Measurements from ENCODE around the gene DNER. TPM values are rescaled to one million over a fixed set of nuclear protein-coding genes. Genes with fewer than 3 reads are reported as not detected.

DNER gene
- total and polyA plus RNA-seq, 2 of the 13 experiments (the other 11 are each of a cell fraction or from before 2014, with no cell fraction given) = not detected

DNA sequence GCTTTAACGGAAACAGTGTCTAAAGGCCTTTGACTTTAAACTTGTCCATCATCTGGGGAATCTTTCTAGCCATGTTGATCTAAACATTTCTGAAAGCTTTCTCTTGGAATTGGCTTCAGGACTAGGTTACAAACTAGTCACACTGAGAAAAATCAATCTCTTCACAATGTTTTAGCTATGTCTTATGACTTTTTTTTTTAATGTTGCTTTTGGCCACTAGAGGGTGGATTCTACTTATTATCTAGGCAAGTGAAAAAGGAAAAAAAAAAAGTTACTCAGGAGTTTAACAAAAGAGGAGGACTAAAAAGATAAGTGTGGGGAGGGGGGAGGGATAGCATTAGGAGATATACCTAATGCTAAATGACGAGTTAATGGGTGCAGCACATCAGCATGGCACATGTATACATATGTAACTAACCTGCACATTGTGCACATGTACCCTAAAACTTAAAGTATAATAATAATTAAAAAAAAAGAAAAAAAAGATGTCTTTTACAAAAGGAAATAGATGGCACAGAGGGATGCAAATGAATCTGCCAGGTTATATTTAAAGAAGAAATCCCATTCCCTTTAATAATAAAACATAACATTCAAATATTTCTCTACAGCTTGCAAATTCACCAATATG is 282.9 kb downstream of the DNER start:
- Histone ChIP-seq H3K4me2 (ENCODE audit: low read depth, low read length) (no peak overlapping the region), H4K20me1 (ENCODE audit: insufficient read depth, low read length) (no peaks in the 10 kb centered on the region), H3K27me3 (ENCODE audit: control insufficient read depth in 1 of 2, insufficient read depth in 2 of 2, low read length in 2 of 2) (0 out of 5 replicates have a peak, but pooled peaks cover 0 to 2% of the 10 kb centered on the region in 2 experiments), H3K9ac (ENCODE audit: insufficient read depth, low read depth, low read length) (no peak overlapping the region), H3K9me3 (ENCODE audit: low read length) (no peaks in the 10 kb centered on the region), H2AFZ (ENCODE audit: low read length) (no peak overlapping the region), H3K27ac (ENCODE audit: extremely low read length, insufficient read depth, low read length) (no peak overlapping the region), H3K36me3 (replicated peaks in 1 of 2; ENCODE audit: control insufficient read depth in 1 of 2, insufficient read depth in 2 of 2, low read length in 2 of 2) (no peaks in the 10 kb centered on the region), H3K4me3 (replicated peaks in 1 of 3; ENCODE audit: insufficient read depth in 1 of 3, low read depth in 2 of 3, low read length in 3 of 3) (no peak overlapping the region), H3K4me1 (ENCODE audit: insufficient read depth, low read length) (no peaks in the 10 kb centered on the region), H3K79me2 (ENCODE audit: insufficient read depth, low read length) (no peaks in the 10 kb centered on the region)
- TF ChIP-seq ZNF333 (CRISPR knock-in tag; IDR thresholded peaks at IDR 0.05; ENCODE audit: borderline replicate concordance) (no peak), ZKSCAN5 (CRISPR knock-in tag; IDR thresholded peaks at IDR 0.05) (no peak), BHLHE40 (IDR thresholded peaks at IDR 0.05; ENCODE audit: low read length) (no peak), SMC3 (IDR thresholded peaks at IDR 0.05; ENCODE audit: low read length) (peak; percentile 30; the same call in 1 of the 2 replicates), HCFC1 (IDR thresholded peaks at IDR 0.05; ENCODE audit: low read depth, low read length) (no peak), SIN3A (IDR thresholded peaks at IDR 0.05; ENCODE audit: borderline replicate concordance, low read depth, low read length) (no peak), GZF1 (CRISPR knock-in tag; IDR thresholded peaks at IDR 0.05) (no peak), HNRNPK (IDR thresholded peaks at IDR 0.05; ENCODE audit: low read depth, low read length, poor library complexity, severe bottlenecking) (peak; percentile 29), ARNT (IDR thresholded peaks at IDR 0.05) (no peak), STAG1 (CRISPR knock-in tag; IDR thresholded peaks at IDR 0.05) (peak; percentile 32)
- TF ChIP-seq, protein P1, sequence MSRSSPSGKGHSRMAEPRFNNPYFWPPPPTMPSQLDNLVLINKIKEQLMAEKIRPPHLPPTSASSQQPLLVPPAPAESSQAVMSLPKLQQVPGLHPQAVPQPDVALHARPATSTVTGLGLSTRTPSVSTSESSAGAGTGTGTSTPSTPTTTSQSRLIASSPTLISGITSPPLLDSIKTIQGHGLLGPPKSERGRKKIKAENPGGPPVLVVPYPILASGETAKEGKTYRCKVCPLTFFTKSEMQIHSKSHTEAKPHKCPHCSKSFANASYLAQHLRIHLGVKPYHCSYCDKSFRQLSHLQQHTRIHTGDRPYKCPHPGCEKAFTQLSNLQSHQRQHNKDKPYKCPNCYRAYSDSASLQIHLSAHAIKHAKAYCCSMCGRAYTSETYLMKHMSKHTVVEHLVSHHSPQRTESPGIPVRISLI (CRISPR knock-in tag; IDR thresholded peaks at IDR 0.05; ENCODE audit: borderline replicate concordance) = peak; percentile 80
- TF ChIP-seq, protein P2, sequence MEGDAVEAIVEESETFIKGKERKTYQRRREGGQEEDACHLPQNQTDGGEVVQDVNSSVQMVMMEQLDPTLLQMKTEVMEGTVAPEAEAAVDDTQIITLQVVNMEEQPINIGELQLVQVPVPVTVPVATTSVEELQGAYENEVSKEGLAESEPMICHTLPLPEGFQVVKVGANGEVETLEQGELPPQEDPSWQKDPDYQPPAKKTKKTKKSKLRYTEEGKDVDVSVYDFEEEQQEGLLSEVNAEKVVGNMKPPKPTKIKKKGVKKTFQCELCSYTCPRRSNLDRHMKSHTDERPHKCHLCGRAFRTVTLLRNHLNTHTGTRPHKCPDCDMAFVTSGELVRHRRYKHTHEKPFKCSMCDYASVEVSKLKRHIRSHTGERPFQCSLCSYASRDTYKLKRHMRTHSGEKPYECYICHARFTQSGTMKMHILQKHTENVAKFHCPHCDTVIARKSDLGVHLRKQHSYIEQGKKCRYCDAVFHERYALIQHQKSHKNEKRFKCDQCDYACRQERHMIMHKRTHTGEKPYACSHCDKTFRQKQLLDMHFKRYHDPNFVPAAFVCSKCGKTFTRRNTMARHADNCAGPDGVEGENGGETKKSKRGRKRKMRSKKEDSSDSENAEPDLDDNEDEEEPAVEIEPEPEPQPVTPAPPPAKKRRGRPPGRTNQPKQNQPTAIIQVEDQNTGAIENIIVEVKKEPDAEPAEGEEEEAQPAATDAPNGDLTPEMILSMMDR (CRISPR knock-in tag; IDR thresholded peaks at IDR 0.05) = 0 out of 2 replicates have a peak, but pooled peaks have one; percentile 18
- TF ChIP-seq, protein P3, sequence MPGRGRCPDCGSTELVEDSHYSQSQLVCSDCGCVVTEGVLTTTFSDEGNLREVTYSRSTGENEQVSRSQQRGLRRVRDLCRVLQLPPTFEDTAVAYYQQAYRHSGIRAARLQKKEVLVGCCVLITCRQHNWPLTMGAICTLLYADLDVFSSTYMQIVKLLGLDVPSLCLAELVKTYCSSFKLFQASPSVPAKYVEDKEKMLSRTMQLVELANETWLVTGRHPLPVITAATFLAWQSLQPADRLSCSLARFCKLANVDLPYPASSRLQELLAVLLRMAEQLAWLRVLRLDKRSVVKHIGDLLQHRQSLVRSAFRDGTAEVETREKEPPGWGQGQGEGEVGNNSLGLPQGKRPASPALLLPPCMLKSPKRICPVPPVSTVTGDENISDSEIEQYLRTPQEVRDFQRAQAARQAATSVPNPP (CRISPR knock-in tag; IDR thresholded peaks at IDR 0.05) = no peak
- TF ChIP-seq, protein P4, sequence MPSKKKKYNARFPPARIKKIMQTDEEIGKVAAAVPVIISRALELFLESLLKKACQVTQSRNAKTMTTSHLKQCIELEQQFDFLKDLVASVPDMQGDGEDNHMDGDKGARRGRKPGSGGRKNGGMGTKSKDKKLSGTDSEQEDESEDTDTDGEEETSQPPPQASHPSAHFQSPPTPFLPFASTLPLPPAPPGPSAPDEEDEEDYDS (CRISPR knock-in tag; IDR thresholded peaks at IDR 0.05) = no peak
- FAIRE-seq (peak; percentile 18), ATAC-seq (peak; percentile 60; the same call in 2 of the 3 replicates), DNase-seq (ENCODE audit: low spot score) (peak; percentile 58)
- ChIA-PET POLR2A (no interaction called here), CTCF (ENCODE audit: low intra/inter-chr PET ratio, low total read pairs) (interaction anchor here (2.0 kb wide), 1 partner anchor 156 kb away, joined by 18 read pairs; no protein-coding TSS in a partner anchor)
- no TSS peak for BruUV-seq (replicated peaks)
- intact Hi-C loops (cut with micrococcal nuclease; ENCODE audit: unreplicated experiment) = loop anchor here (1.0 kb wide), 1 partner anchor 156 kb away; no protein-coding TSS in a partner anchor
- 11% methylated on average over 2 of the region's 2 CpGs for WGBS (ENCODE audit: low lambda C conversion rate)
- in situ Hi-C loops (cut with HindIII; ENCODE audit: extremely low pct_ligation_motif_present, low pct_unique_long_range_greater_than_20kb) = loop anchor here (5.0 kb wide), 1 partner anchor 156 kb away; no protein-coding TSS in a partner anchor

Data from HepG2 (cell line).